ENCODE data around the gene PPP1R1C. TPM values are rescaled to one million over a fixed set of nuclear protein-coding genes. Genes with fewer than 3 reads are reported as not detected.

PPP1R1C gene
- total and polyA plus RNA-seq, 2 of the 13 experiments (the other 11 are each of a cell fraction or from before 2014, with no cell fraction given): 1.5 to 3.5 TPM

- WGBS (ENCODE audit: low lambda C conversion rate): 65% methylated on average over 2 of the region's 2 CpGs
- no peak overlapping the region for H3K4me3 ChIP-seq (replicated peaks in 1 of 3; ENCODE audit: insufficient read depth in 1 of 3, low read depth in 2 of 3, low read length in 3 of 3)
- BruUV-seq (replicated peaks): no TSS peak
- H3K27me3 ChIP-seq (ENCODE audit: control insufficient read depth in 1 of 2, insufficient read depth in 2 of 2, low read length in 2 of 2): no peaks in the 10 kb centered on the region
- H2AFZ ChIP-seq (ENCODE audit: low read length): no peak overlapping the region
- ATAC-seq: no peak
- ChIA-PET POLR2A (no interaction called here), CTCF (ENCODE audit: low intra/inter-chr PET ratio, low total read pairs) (no interaction called here)
- intact Hi-C loops (cut with micrococcal nuclease; ENCODE audit: unreplicated experiment): loop anchor here (10.0 kb wide), 2 partner anchors 116 to 1946 kb away; no protein-coding TSS in a partner anchor
- no peak for FAIRE-seq
- H3K27ac ChIP-seq (ENCODE audit: extremely low read length, insufficient read depth, low read length): no peak overlapping the region
- H3K79me2 ChIP-seq (ENCODE audit: insufficient read depth, low read length): no peaks in the 10 kb centered on the region
- H3K4me2 ChIP-seq (ENCODE audit: low read depth, low read length): no peak overlapping the region
- no peaks in the 10 kb centered on the region for H4K20me1 ChIP-seq (ENCODE audit: insufficient read depth, low read length)
- no peaks in the 10 kb centered on the region for H3K9me3 ChIP-seq (ENCODE audit: low read length)
- TF ChIP-seq PHB2 (IDR thresholded peaks at IDR 0.05; ENCODE audit: partially characterized antibody) (no peak), AGO1 (IDR thresholded peaks at IDR 0.05; ENCODE audit: low read depth, low read length, poor library complexity, severe bottlenecking) (no peak), FOXM1 (CRISPR knock-in tag; IDR thresholded peaks at IDR 0.05) (no peak), ZNF513 (CRISPR knock-in tag; conservative IDR thresholded peaks at IDR 0.05) (no peak), ZFP36L1 (CRISPR knock-in tag; IDR thresholded peaks at IDR 0.05) (no peak), GPN1 (CRISPR knock-in tag; IDR thresholded peaks at IDR 0.05; ENCODE audit: borderline replicate concordance) (no peak), ZNF619 (CRISPR knock-in tag; IDR thresholded peaks at IDR 0.05) (no peak), ZNF180 (CRISPR knock-in tag; IDR thresholded peaks at IDR 0.05; ENCODE audit: borderline replicate concordance, low read depth) (no peak), ZNF891 (CRISPR knock-in tag; IDR thresholded peaks at IDR 0.05) (no peak), ZMAT5 (CRISPR knock-in tag; IDR thresholded peaks at IDR 0.05; ENCODE audit: borderline replicate concordance, low read depth) (no peak), KDM2A (CRISPR knock-in tag; IDR thresholded peaks at IDR 0.05; ENCODE audit: borderline replicate concordance, low read depth) (no peak), MTF1 (CRISPR knock-in tag; IDR thresholded peaks at IDR 0.05) (no peak), ZFP36L2 (CRISPR knock-in tag; IDR thresholded peaks at IDR 0.05) (no peak), REST (IDR thresholded peaks at IDR 0.05; ENCODE audit: borderline replicate concordance in 1 of 2, low read depth in 1 of 2, low read length in 2 of 2) (no peak)
- 0 out of 2 replicates have a peak, but pooled peaks cover 12% of the 10 kb centered on the region for H3K4me1 ChIP-seq (ENCODE audit: insufficient read depth, low read length)
- in situ Hi-C loops (cut with HindIII; ENCODE audit: extremely low pct_ligation_motif_present, low pct_unique_long_range_greater_than_20kb): no loop called here
- no peak for DNase-seq (ENCODE audit: low spot score)
- no peak overlapping the region for H3K9ac ChIP-seq (ENCODE audit: insufficient read depth, low read depth, low read length)
- no peaks in the 10 kb centered on the region for H3K36me3 ChIP-seq (replicated peaks in 1 of 2; ENCODE audit: control insufficient read depth in 1 of 2, insufficient read depth in 2 of 2, low read length in 2 of 2)
These were observed 85.1 kb downstream of the PPP1R1C start for GRCh38 chr2:182070736-182071135.
